Upper lobe of left lung (tissue), 6 donors: Measurements from ENCODE around the gene SCN2A. TPM values are rescaled to one million over a fixed set of nuclear protein-coding genes. Genes with fewer than 3 reads are reported as not detected.

Source experiments
- ATAC-seq, 2 donors: fragments of 200-7000 bp; cut with Tn5 transposase; one replicate each; pipeline ENCODE4 v1.9.1; 2022; ENCODE audit warnings: mild to moderate bottlenecking in 2 of 2, moderate library complexity in 2 of 2; ENCODE audit not compliant: low FRiP score in 2 of 2
- DNase-seq, 2 donors: peaks; one replicate each; pipeline ENCODE4 v3.0.0-alpha.2; 2019 to 2020
- H3K27ac ChIP-seq, 4 donors: fragments of 200-600 bp; sonication (generic); one replicate each; pipeline ENCODE4 v1.5.1; 2016 to 2019
- H3K27me3 ChIP-seq, 4 donors: fragments of 200-600 bp; sonication (generic); one replicate each; pipeline ENCODE4 v1.5.1; 2017 to 2019
- H3K36me3 ChIP-seq, 4 donors: fragments of 200-600 bp; sonication (generic); one replicate each; pipeline ENCODE4 v1.5.1; 2016 to 2019
- H3K4me1 ChIP-seq, 4 donors: fragments of 200-600 bp; sonication (generic); one replicate each; pipeline ENCODE4 v1.5.1; 2018 to 2019
- H3K4me3 ChIP-seq, 4 donors: fragments of 200-600 bp; sonication (generic); one replicate each; pipeline ENCODE4 v1.5.1; 2017 to 2019; ENCODE audit warnings: mild to moderate bottlenecking in 2 of 4, moderate library complexity in 1 of 4
- H3K9me3 ChIP-seq, 4 donors: fragments of 200-600 bp; sonication (generic); one replicate each; pipeline ENCODE4 v1.5.1; 2018 to 2019
- EP300 ChIP-seq, 4 donors: sonication (generic); formaldehyde crosslinking; IDR thresholded peaks; one replicate each; pipeline ENCODE4 v1.5.1; 2017; ENCODE audit warnings: antibody characterized with exemption in 4 of 4, control low read depth in 2 of 4
- POLR2A ChIP-seq, 4 donors: fragments of 450-650 bp; IDR thresholded peaks; one replicate each; pipeline ENCODE4 v1.5.1; 2016 to 2017; ENCODE audit warnings: antibody characterized with exemption in 4 of 4, mild to moderate bottlenecking in 2 of 4
- POLR2AphosphoS5 ChIP-seq, 2 donors: sonication (generic); formaldehyde crosslinking; IDR thresholded peaks; one replicate each; pipeline ENCODE4 v1.5.1; 2017; ENCODE audit warnings: antibody characterized with exemption in 2 of 2
- WGBS, 2 donors: methylation state at CpG; one replicate each; pipeline ENCODE4 v1.1.5; 2017 to 2018; 5-methylcytosine and 5-hydroxymethylcytosine counted together
- total RNA-seq, 6 donors: library from RNA; depleted of rRNA in 4 of 6; stranded (reverse); fragments of >200 nt in 4 of 6; gene quantifications; one replicate each; pipeline versions ENCODE4 v1.1.0 to v1.2.1, GENCODE V29; 2016 to 2021
- TF ChIP-seq, protein P1 (sequence below), 6 experiments: fragments of 450-650 bp in 4 of 6; fragments of 200-600 bp in 2 of 6; sonication (generic) in 2 of 6; IDR thresholded peaks; one replicate each; pipeline ENCODE4 v1.5.1; 2016 to 2019; ENCODE audit warnings: antibody characterized with exemption in 6 of 6
- donor health status: DM: no; HTN: no; CAD: no; lungs with moderate emphysema.
- donor health status: DM: no; HTN: yes; CAD: no; lungs with severe emphysema.

SCN2A gene
- total RNA-seq, 6 donors from 2014 or later = 0.61 to 1.2 (median 0.97) TPM; not detected in 2

DNA sequence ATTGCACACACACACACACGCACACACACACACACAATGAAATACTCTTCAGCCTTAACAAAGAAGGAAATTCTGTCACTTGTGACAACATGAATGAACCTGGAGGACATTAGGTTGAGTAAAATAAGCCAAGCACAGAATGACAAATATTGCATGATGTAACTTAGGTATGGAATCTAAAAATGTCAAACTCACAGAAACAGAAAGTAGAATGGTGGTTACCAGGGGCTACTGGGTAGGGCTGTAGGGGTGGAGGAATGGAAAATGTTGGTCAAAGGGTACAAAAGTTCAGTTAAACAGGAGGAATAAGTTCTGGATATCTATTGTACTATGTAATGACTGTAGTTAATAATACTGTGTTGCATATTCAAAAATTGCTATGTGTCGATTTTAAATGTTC is 29.5 kb downstream of the SCN2A start:
- no peak for ATAC-seq
- Histone ChIP-seq H3K4me1 (no peaks in the 10 kb centered on the region), H3K9me3 (no peaks in the 10 kb centered on the region), H3K36me3 (no peaks in the 10 kb centered on the region), H3K27ac (no peak overlapping the region), H3K4me3 (no peak overlapping the region), H3K27me3 (no peaks in the 10 kb centered on the region)
- TF ChIP-seq POLR2A (IDR thresholded peaks at IDR 0.05) (no peak), EP300 (IDR thresholded peaks at IDR 0.05) (no peak), POLR2AphosphoS5 (IDR thresholded peaks at IDR 0.05) (no peak)
- TF ChIP-seq, protein P1, sequence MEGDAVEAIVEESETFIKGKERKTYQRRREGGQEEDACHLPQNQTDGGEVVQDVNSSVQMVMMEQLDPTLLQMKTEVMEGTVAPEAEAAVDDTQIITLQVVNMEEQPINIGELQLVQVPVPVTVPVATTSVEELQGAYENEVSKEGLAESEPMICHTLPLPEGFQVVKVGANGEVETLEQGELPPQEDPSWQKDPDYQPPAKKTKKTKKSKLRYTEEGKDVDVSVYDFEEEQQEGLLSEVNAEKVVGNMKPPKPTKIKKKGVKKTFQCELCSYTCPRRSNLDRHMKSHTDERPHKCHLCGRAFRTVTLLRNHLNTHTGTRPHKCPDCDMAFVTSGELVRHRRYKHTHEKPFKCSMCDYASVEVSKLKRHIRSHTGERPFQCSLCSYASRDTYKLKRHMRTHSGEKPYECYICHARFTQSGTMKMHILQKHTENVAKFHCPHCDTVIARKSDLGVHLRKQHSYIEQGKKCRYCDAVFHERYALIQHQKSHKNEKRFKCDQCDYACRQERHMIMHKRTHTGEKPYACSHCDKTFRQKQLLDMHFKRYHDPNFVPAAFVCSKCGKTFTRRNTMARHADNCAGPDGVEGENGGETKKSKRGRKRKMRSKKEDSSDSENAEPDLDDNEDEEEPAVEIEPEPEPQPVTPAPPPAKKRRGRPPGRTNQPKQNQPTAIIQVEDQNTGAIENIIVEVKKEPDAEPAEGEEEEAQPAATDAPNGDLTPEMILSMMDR (IDR thresholded peaks at IDR 0.05) = no peak
- 77 to 79% methylated on average over 2 of the region's 2 CpGs for WGBS, 2 donors
- no peak for DNase-seq

DNA sequence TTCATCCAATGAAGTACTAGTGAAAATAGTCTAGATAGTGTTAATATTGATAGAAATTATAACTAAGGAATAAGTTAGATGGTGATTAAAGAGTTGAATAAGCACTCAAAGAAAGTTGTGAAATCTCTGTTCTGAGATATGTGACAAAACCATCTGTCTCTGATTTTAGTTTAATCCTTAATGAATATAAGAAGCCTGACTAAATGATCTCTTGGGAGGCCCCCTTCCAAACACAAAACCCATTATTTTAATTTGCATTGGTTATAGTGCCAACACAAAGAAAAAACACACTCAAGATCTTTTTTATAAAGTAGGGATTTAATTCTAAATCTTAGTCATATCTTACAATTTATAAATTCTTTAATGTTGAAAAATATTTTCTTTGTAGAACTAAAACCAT is 34.0 kb downstream of the SCN2A start:
- TF ChIP-seq, protein P1 (IDR thresholded peaks at IDR 0.05) = no peak
- TF ChIP-seq POLR2A (IDR thresholded peaks at IDR 0.05) (no peak), EP300 (IDR thresholded peaks at IDR 0.05) (no peak), POLR2AphosphoS5 (IDR thresholded peaks at IDR 0.05) (no peak)

DNA sequence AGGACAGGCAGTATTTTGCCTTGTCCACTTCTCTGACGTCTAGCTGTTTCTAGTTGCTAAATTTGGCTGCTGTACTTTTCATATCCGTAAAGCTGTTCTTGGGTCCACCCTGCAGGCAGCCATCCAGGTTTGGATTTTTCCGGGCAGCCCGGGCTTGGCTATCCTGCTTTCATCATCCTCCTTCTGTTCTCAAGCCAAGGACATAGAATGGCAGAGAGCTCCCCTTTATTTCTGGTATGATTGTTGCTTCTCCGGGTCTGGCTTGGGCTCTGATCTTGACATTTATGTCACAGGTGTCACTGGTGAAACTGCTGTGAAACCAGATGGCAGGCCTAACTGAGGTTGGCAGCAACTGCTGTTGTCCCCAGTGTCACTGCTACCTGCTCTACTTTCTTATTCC is 35.5 kb downstream of the SCN2A start:
- TF ChIP-seq, protein P1 (IDR thresholded peaks at IDR 0.05) = no peak
- TF ChIP-seq EP300 (IDR thresholded peaks at IDR 0.05) (peak in 1 of 4 donors; percentile 55), POLR2AphosphoS5 (IDR thresholded peaks at IDR 0.05) (peak in 1 of 2 donors; percentile 42), POLR2A (IDR thresholded peaks at IDR 0.05) (no peak)
- Histone ChIP-seq H3K9me3 (no peaks in the 10 kb centered on the region), H3K4me3 (no peak overlapping the region), H3K27ac (peak overlapping the region; percentile 6 to 70 (median 48)), H3K27me3 (no peaks in the 10 kb centered on the region), H3K4me1 (peaks cover 0 to 16% (median 0%) of the 10 kb centered on the region in 4 donors), H3K36me3 (no peaks in the 10 kb centered on the region)
- DNase-seq (peak in 1 of 2 donors; percentile 76), ATAC-seq (peak; percentile 63 to 89)
- WGBS, 2 donors = 30 to 50% methylated on average over 5 of the region's 5 CpGs

More for the DNA sequence above, 34.0 kb downstream of the SCN2A start:
- no peak overlapping the region for H3K27ac ChIP-seq
- no peaks in the 10 kb centered on the region for H3K36me3 ChIP-seq
- no peak overlapping the region for H3K4me3 ChIP-seq
- H3K27me3 ChIP-seq = no peaks in the 10 kb centered on the region
- DNase-seq = no peak
- H3K4me1 ChIP-seq = peaks cover 0 to 16% (median 0%) of the 10 kb centered on the region in 4 donors
- no peaks in the 10 kb centered on the region for H3K9me3 ChIP-seq
- ATAC-seq = no peak

- WGBS, 2 donors = 63 to 77% methylated on average over 2 of the region's 2 CpGs
Observed at GRCh38 chr2:165275932-165276331, 36.7 kb downstream of the SCN2A start.

More at GRCh38 chr2:165275932-165276331, 36.7 kb downstream of the SCN2A start:
- Histone ChIP-seq H3K4me1 (peaks cover 0 to 16% (median 0%) of the 10 kb centered on the region in 4 donors), H3K36me3 (no peaks in the 10 kb centered on the region), H3K4me3 (no peak overlapping the region), H3K27ac (peak overlapping the region in 2 of 4 donors; percentile 61 to 70), H3K9me3 (no peaks in the 10 kb centered on the region), H3K27me3 (no peaks in the 10 kb centered on the region)
- ATAC-seq = no peak
- DNase-seq = no peak
- TF ChIP-seq POLR2AphosphoS5 (IDR thresholded peaks at IDR 0.05) (no peak), EP300 (IDR thresholded peaks at IDR 0.05) (no peak), POLR2A (IDR thresholded peaks at IDR 0.05) (no peak)
- TF ChIP-seq, protein P1 (IDR thresholded peaks at IDR 0.05) = no peak
